HG02588 (cell line): ENCODE measurements around the gene RAC3.

Source experiments
- ATAC-seq: cut with Tn5 transposase; IDR thresholded peaks from one replicate; pipeline ENCODE4 v1.9.1; 2021; ENCODE audit warnings: mild to moderate bottlenecking, moderate library complexity; ENCODE audit not compliant: unreplicated experiment

RAC3 gene

DNA sequence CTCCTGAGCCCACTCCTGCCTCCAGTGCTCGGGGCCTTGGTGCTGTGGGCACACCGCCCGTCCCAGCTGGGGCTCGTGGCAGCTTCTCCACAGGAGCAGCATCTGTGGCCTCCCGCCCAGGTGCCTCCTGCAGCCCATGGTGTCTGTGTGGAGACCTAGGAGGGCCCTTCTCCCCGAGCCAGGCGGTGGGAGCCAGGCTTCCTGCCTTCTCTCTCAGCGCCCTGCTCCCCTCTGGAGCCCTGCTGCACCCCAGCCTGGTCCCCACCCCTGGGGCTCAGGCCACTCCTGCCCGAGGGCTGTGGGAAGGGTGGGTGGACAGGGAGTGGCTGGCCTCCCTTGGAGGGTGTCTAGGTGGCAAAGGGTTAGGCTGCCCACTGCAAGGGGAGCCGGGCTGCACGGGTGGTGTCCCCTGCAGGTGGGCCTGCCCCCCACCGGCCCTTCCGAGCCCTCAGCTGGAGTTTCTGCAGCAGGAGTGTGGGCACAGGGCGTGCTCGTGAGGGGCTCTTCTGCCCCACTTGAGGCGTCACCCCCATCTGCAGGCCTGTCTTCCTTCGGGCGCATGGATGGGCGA lies 19.8 kb upstream of the RAC3 start:
- no peak for ATAC-seq

DNA sequence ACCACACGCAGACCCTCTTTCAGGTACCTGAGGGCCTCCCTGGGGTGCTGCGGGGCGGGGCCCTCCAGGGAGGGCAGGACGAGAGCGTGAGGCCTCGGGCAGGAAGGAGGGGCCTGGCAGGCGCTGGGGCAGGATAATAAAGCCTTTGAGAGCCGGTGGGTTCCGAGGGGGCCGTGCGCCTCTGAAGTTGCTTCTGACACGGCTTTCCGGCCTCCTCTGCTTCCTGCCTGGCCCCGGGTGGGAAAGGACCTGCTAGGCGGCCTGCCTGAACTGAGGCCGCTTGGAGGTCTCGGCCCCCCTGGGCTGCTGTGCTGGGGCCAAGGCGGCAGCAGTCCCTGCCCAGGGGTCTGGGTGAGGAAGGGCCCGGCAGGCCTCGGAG lies 19.2 kb upstream of the RAC3 start:
- no peak for ATAC-seq

DNA sequence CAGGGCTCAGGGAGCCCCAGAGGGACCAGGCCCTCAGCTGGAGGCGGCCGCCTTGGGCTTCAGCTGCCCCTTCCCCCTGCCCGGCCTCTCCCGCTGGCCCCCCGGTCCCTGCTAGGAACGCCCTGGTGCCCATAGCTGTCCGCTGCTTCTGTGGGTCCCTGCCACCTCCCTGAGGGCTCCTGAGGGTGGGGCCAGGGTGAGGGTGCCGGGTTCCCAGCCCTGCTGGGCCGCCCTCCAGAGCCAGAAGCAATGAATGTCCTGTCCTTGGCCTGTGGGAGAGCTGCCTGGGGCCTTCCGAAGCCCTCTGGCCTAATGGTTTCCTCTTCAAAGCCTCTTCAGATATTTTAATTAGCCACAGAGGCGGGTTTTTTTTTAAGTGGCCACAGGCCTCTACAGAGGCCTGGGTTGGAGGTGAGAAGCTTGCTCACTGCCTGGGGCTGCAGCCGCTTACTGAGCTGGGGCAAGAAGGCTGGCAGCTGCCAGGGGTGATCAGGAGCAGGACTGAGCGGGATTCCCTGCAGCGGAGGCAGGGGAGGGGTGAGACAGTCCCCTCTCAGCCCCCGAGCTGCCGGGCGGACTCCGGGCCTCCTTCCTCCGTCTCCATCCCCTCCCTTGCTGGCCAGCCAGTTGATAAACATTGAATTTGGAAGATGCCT lies 18.7 kb upstream of the RAC3 start:
- no peak for ATAC-seq

DNA sequence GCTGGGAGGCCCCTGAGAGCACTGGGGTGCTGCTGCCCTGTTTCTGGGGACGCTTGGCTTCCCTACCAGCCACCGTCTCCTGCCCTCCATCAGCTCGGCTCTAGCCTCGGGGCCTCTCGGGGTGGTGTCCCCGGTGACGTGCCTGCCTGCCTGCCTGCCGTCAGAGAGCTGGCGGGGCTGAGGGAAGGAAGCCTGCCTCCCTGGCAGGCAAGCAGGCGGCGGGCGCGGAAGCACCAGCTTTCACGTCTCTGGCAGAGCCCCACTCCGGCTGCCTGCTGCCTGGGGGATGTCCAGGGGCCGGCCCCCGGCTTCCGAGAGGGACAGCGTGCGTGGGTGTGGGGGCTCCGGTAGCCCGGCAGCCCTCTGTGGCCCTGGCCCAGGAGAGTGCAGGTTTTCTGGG lies 18.1 kb upstream of the RAC3 start:
- ATAC-seq = no peak

DNA sequence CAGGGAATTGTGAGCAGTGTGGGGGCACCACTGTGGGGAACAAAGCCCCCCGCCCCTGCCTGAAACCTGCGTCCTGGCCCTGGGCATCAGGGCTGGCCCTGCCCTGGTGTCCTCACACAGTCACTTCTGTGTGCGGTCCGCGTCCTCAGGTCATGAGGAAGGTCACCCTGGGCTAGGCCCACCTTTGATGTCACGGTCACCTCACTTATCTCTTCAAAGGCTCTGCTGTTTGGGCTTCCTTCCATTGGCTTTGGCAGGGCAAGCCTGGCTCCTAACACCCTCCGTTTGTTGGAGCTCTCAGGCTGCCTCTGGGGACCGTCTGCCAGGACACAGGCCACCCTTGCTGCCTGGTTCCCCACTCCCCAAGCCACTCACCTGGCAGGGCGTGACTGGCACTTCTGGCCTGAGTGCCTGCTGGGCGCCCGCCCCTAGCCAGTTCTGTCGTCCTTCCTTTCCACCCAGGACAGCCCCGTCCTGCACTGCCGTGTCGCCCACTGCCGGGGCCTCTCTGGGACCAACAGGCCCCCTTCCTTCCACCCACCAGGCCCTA lies 17.6 kb upstream of the RAC3 start:
- ATAC-seq = no peak

DNA sequence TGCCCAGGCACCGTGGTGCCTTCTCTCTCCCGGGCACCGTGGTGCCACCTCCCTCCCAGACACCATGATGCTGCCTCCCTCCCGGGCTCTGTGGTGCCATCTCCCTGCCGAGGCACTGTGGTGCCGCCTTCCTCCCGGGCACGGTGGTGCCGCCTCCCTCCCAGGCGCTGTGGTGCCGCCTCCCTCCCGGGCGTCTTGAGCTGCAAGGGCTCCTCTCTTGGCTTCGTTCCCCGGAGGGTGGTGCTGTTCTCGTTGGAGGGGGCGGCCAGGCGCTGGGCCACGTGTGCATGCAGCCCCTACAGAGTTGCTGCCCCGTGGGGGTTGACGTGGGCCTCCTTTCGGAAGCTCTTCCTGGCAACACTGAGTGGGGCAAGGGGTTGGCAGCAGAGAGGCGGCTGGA lies 17.0 kb upstream of the RAC3 start:
- no peak for ATAC-seq

DNA sequence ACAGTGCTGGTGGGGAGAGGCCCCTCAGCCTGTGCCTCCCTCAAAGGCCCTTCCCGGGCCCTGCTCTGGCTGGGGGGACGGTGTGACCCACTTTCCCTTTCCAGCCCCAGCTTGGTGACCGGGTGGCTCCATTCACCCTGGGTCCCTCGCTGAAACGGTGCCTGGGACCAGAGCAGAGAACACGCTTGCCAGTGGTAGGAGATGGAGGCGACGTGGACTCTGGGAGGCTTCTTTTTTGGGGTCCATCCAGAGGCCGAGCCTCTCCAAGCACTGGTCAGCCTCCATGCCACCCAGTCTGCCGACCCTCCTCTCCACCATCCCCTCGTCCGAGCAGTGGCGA lies 16.5 kb upstream of the RAC3 start:
- no peak for ATAC-seq

DNA sequence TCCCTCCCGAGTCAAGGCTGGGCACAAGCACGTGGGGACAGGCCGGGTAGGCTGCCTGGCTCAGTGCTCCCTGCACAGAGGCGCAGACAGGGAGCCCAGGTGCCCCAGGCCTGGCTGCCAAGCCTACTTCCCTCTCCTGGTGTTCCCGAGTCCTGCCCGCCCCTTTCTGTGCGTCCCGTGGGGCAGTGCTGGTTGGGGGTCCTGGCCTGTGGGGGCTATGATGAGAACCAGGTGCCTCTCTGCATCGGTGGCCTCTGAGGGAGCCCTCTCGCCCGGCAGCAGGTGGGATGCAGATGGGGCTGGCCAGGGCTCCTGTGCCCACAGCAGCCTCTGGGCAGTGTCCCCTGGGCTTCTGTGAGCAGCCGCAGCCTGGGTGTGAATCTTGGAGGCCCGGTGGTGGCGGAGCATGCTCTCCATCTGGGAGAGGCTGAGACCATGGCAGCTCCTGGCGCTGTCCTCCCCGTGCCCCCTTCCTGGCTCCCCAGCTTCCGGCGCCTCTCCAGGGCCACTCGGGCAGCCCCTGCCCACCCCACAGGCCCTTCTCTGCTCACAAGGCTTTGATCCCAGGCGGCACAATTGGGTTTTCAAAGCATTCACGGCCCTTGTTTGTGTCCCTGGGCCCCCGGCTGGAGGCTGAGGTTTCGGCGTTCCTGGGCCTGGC lies 16.0 kb upstream of the RAC3 start:
- no peak for ATAC-seq

DNA sequence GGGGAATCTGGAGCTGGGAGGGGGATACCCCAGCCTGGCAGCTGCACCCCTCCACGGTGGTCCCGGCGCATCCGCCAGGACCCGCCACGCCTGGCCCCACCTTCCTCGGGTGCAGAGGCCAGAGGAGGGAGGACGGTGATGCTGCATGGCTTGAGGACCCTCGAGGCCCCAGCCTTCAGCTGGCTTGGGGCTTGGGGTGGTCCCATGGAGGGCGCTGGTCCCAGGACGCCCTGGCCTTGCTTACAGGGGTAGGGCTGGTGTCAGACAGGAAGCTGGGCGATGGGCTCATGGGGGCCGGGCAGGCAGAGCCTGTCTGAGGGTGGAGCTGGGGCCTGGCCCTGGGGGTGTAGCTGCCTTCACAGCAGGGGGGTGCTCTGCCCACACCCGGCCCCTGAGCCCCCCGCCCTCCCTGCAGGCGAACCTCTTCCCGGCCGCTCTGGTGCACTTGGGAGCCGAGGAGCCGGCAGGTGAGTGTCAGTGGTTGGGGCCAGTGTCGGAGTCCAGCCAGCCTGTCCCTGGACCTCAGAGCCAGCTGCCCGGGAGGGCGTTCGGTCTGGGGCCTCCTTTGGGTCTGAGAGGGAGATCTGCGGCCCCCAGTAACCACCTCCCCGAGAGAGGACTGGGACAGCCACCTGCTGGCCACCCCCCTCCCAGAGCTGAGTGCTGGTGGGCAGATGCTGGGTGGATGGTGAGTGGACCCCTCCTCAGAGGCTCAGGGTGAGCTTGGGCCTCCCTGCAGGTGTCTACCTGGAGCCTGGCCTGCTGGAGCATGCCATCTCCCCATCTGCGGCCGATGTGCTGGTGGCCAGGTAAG lies 15.2 kb upstream of the RAC3 start:
- no peak for ATAC-seq

DNA sequence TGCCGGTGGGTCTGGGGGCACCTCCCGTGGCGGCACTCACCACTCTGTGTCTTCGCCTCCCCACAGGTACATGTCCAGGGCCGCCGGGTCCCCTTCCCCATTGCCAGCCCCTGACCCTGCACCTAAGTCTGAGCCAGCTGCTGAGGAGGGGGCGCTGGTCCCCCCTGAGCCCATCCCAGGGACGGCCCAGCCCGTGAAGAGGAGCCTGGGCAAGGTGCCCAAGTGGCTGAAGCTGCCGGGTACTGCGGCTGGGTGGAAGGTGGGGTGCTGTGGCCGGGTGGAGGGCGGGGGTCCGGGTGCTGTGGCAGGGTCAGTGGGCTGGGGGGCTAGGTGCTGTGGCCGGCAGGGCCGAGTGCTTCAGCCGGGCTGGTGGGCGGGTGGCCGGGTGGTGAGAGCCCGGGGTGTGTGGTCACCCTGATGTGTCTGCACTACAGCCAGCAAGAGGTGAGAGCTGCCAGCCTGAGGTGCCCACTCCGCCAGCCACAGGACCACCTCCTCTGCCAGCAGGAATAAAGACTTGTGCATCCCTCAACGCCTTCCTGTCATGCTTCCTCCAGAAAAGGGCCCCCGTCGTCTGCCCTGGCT lies 14.5 kb upstream of the RAC3 start:
- ATAC-seq = no peak

DNA sequence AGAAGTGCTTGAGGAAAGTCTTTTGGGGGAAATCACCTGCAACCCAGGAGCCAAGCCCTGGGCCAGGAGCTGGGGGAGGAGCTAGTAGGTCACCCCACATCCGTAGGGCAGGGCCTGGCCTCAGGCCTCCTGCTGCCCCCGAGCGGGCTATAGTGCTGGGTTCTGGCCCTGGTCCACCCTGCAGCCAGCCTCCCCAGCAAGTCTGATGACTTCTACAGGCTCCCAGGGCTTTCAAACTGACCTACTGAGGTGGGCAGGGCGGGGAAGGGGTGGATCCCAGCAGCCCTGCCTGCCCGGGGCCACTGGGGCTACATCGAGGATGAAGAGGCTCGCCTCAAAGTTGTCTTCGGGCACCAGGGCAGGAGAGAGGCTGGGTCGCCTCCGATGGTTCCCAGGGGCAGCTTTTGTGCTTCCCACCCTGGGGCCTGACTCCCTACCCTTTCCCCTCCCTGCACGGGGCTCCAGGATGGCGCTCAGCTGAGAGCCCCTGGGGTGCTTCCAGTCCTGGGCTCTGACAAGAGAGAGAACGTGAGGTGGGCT lies 13.8 kb upstream of the RAC3 start:
- no peak for ATAC-seq

DNA sequence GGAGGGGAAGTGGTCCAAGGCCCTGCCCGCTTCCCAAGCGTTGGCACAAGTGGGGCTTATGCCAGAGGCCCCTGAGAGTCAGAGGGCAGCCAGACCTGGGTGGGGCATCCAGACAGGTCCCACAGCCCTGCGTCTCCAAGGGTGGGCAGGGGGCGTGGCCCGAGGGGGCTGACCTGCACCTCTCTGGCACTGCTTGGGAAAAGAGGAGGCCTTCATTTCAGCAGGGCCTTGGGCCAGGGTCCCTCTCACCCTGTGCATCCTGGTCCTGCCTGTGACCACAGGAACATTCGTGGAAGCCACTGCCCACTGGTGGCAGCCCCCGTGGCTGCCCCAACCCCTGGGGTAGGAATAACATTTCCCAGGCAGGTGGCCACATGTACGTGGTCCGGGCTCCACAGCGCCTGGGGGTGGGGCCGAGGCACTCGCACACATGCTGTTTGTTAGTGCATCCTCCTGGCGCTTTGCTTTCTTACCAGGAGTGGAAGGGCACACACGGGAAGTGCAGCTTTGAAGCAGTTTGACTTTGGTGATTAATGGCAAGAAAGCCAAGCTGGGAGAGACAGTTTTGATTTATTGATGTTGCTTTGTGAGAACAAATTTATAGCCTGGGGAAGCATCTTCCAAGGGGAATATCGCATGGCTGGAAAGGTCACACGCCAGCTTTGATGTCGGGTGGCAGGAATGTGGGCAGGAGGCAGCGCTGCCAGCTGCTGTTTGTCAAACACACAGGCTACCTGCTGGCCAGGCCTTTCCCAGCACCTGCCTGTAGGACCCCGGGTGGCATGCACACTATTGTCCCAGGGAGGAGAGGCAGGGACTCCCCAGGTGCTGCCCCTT lies 13.1 kb upstream of the RAC3 start:
- no peak for ATAC-seq

DNA sequence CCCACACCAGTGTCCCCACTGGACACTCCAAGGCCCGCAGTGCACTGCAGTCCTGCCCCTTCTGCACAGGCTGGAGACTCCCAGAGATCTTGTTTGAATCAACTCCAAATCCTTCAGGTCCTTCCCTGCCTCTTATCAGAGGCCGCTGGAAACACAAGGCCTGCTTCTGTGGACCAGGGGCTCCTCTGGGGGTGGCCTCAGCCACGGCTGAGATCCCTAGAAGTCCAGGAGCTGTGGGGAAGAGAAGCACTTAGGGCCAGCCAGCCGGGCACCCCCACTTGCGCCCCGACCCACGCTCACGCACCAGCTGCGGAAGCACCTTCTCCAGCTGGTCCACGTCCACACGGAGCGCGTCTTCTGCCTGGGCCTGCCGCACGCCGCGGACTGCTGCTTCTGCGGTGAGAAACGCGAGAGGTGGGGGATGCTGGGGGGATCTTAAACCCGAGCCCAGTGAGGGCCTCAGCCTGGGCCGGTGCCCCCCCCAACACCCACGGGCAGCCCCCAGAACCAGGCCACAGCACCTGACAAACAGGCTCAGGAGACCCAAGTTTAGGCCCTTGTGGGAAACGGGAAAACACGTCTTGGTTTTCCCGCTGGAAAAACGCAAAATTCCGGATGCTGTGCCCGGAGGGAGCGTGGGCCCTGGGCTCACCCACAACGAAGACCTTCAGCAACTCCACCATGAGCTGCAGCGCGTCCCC lies 12.3 kb upstream of the RAC3 start:
- no peak for ATAC-seq

DNA sequence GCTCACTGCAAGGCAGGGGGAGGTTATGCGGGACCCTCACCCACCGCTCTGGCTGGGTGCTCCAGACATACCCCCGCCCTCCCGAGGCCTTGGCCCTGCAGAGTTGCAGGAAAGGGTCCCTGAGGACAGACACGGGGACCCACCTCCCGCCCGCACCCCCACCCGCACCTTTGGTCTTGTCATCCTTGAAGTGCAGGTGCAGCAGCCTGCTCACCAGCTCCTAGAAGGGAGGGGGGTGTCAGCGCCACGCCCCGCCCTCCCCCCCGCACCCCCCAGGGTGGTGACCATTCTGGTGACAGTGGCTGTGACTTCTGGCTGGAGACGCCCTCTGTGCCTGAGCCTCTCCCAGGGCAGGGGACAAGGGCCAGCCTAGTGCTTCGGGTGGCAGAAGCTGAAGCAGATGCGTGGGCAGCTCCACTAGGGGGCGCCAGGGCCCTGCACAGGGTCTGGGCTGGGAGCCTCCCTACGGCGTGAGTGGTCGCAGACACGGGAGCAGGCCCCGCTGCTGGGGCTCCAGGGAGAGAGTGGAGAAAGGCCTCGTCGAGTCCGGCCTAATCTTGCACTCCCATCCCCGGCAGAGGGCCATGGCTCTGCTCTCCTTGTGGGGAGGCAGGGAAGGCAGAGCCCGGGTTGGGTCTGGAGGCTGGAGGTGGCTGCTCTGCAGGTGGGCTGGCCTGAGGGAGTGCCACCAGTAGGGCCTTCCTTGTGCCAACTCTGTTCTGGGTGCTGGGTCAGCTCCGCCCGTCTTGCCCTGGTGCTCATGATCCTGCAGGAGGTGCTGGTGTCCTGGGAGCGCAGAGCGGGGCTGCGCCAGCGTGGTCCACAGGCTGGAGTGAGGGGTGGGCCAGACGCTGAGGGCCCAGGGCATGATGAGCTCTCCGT lies 11.5 kb upstream of the RAC3 start:
- no peak for ATAC-seq

DNA sequence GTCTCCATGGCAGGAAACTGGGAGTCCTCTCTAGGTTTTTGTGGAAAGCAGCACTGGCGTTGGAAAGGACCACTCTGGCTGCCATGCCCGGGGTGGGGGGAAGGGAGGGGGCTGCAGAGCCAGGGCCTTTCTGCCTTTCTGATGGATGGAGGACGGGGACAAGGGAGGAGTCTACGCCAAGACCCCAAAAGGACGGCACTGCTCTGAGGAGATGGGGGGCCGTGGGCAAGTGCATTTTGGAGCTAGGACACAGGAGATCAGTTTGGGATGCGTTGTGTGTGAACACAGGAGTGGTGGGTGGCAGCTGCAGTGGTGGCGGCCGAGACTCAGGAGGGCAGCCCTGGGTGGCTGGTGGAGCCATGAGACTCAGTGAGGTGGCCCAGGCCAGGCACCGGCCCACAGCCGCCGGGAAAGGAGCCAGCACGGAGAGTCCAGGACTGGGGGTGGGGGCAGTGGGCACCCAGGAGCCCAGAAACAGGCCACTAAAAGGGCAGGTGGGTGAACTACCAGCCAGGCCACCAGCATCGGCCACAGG lies 10.8 kb upstream of the RAC3 start:
- no peak for ATAC-seq

DNA sequence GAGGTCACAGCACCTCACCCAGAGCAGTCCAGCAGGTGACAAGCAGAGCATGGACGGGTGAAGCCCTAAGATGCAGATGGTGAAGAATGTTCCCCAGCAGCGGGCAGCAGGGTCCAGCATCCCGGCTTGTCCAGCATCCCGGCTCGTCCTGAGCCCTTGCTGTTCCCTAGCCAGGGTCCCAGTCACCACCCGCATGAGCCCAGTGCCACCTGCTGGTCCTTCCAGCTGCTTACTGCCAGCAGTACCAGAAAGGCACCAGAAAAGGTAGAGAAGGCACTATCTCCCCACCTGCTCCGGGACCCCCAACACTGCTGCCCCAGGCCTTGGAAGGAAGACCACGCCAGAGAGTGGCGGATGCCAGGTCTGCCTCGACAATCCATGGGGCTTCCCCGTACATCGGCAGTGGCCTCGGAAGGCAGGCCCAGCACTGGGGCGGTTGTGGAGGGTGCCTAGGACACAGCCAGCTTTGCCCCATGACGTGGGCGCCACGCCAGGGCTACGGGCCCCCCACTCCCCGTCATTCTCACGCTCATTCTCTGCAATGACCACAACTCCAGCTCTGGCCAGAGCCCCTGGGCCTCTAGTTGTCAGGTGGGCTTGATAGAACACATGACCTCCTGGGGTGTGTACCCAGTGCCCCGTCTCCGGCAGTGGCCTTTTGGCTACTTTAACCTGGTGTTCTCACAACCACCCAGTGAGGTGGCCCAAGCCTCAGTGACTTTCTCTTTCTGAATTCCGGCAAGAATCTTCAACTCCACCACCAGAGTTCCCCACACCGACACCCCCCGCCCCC lies 10.2 kb upstream of the RAC3 start:
- no peak for ATAC-seq

DNA sequence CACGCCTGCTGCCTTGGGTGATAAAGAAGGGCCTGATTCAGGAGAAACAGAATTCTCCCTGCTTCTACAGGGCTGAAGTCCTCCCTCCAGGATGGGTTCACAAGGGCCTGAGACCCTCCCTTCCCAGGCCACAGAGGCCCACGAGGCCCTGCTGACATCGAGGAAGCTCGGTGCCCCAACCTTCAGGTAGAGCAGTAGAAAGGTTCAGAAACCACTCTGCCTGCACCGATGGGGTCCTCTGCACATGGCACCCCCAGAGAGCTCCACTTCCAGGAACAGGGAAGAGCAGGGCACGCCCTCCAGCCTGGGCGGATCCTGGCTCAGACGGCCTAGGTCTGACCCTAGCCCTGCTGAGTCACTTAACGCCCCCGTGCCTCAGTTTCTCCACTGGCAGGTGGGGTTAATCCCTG lies 9.6 kb upstream of the RAC3 start:
- no peak for ATAC-seq
